PC-9 (cell line): ENCODE measurements around the gene PYHIN1. TPM values are rescaled to one million over a fixed set of nuclear protein-coding genes. Genes with fewer than 3 reads are reported as not detected.

Source experiments
- BruUV-seq: library from RNA; stranded (reverse); fragments of 400-500 nt; replicated peaks from 2 replicates; lab custom pipeline; 2021; lab: Mats Ljungman, UMichigan
- CTCF ChIA-PET: fragments of 300-600 bp; sonication (Branson Sonifier 250); formaldehyde crosslinking; loops from one replicate; lab custom pipeline; 2022; ENCODE audit warnings: antibody characterized with exemption; lab: Charles Lee
- POLR2A ChIA-PET: fragments of 300-600 bp; sonication (Branson Sonifier 250); formaldehyde crosslinking; loops from one replicate; lab custom pipeline; 2022; ENCODE audit warnings: antibody characterized with exemption; ENCODE audit not compliant: unreplicated experiment; lab: Charles Lee
- DNase-seq, 2 experiments: peaks; one replicate each; pipeline versions ENCODE4 v3.0.0 to v3.0.0-alpha.2; 2015 to 2022; ENCODE audit warnings: mixed read lengths in 1 of 2
- H2AFZ ChIP-seq: fragments of 200-600 bp; sonication (generic); 2 replicates; pipeline ENCODE4 v1.8.1; 2017; ENCODE audit warnings: antibody characterized with exemption
- H3F3A ChIP-seq: fragments of 200-600 bp; sonication (generic); 2 replicates; pipeline ENCODE4 v1.8.1; 2017; ENCODE audit warnings: antibody characterized with exemption, mild to moderate bottlenecking, low read depth; ENCODE audit not compliant: insufficient read depth
- H3K27ac ChIP-seq: fragments of 200-600 bp; sonication (generic); 2 replicates; pipeline ENCODE4 v1.6.1; 2016; ENCODE audit warnings: mixed run types
- H3K27me3 ChIP-seq: fragments of 200-600 bp; sonication (generic); 2 replicates; pipeline ENCODE4 v1.6.1; 2016; ENCODE audit warnings: low read depth, mixed run types; ENCODE audit not compliant: insufficient read depth
- H3K36me3 ChIP-seq: fragments of 200-600 bp; sonication (generic); 2 replicates; pipeline ENCODE4 v1.6.1; 2016; ENCODE audit warnings: low read depth, mixed run types
- H3K4me1 ChIP-seq: fragments of 200-600 bp; sonication (generic); replicated peaks from 2 replicates; pipeline ENCODE4 v1.6.1; 2016; ENCODE audit warnings: mixed run types; ENCODE audit not compliant: insufficient read depth
- H3K4me2 ChIP-seq: fragments of 200-600 bp; sonication (generic); 2 replicates; pipeline ENCODE4 v1.6.1; 2017; ENCODE audit warnings: mixed run types
- H3K4me3 ChIP-seq: fragments of 200-600 bp; sonication (generic); 2 replicates; pipeline ENCODE4 v1.6.1; 2016; ENCODE audit warnings: mixed run types
- H3K79me2 ChIP-seq: fragments of 200-600 bp; sonication (generic); 2 replicates; pipeline ENCODE4 v1.6.1; 2017; ENCODE audit warnings: low read depth, mixed run types
- H3K9me2 ChIP-seq: fragments of 200-600 bp; sonication (generic); 2 replicates; pipeline ENCODE4 v1.8.1; 2017; ENCODE audit warnings: mild to moderate bottlenecking; ENCODE audit not compliant: insufficient read depth
- H3K9me3 ChIP-seq: fragments of 200-600 bp; sonication (generic); 2 replicates; pipeline ENCODE4 v1.8.1; 2016; ENCODE audit warnings: low read depth; ENCODE audit not compliant: insufficient read depth
- H4K20me1 ChIP-seq: fragments of 200-600 bp; sonication (generic); 2 replicates; pipeline ENCODE4 v1.8.1; 2017; ENCODE audit not compliant: insufficient read depth
- EZH2 ChIP-seq: fragments of 200-600 bp; sonication (generic); IDR thresholded peaks from 2 replicates; pipeline ENCODE4 v1.8.0; 2017; ENCODE audit warnings: antibody characterized with exemption, low read depth
- intact Hi-C: fragments of 100-400 bp; cut with micrococcal nuclease; formaldehyde crosslinking; loops from one replicate; pipeline ENCODE4 v1.10.0; 2022; ENCODE audit not compliant: unreplicated experiment
- total RNA-seq: library from RNA; stranded (reverse); gene quantifications from 2 replicates; pipeline ENCODE4 v1.2.3, GENCODE V29; 2021
- TF ChIP-seq, protein P1 (sequence below): fragments of 200-600 bp; sonication (generic); conservative IDR thresholded peaks from 2 replicates; pipeline ENCODE4 v1.6.1; 2017; ENCODE audit warnings: mixed run types, antibody characterized with exemption, mild to moderate bottlenecking, moderate library complexity

PYHIN1 gene
- total RNA-seq, 1 experiment from 2014 or later, result not detected

DNA sequence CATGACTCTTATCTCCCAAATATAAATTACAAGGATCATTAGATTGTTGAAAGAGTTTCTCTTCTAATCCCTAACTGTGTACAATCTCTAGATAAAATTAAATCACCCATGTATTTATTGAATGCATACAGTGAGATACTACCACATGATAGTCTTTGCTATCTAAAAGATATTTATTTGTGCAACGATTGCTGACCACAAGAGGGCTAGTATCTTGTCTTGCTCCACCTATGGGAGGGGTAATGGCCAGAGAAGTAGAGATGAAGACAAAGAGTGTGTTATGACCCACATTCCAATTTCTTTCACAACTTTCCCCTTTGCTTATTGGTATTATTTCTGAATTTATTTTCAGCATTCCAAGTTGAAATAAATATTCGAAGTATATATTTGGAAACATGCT lies 13.7 kb downstream of the PYHIN1 start:
- no TSS peak for BruUV-seq
- Histone ChIP-seq H3K36me3 (no peaks in the 10 kb centered on the region), H3K4me3 (no peak overlapping the region), H3K9me3 (no peaks in the 10 kb centered on the region), H4K20me1 (no peaks in the 10 kb centered on the region), H3K27me3 (no peaks in the 10 kb centered on the region), H3K4me1 (no peaks in the 10 kb centered on the region), H3K79me2 (no peaks in the 10 kb centered on the region), H3K4me2 (no peak overlapping the region), H2AFZ (no peak overlapping the region), H3K9me2 (no peaks in the 10 kb centered on the region), H3F3A (no peaks in the 10 kb centered on the region), H3K27ac (no peak overlapping the region)
- ChIA-PET CTCF (no interaction called here), POLR2A (no interaction called here)
- no peak for TF ChIP-seq EZH2
- intact Hi-C loops, result no loop called here
- no peak for DNase-seq

DNA sequence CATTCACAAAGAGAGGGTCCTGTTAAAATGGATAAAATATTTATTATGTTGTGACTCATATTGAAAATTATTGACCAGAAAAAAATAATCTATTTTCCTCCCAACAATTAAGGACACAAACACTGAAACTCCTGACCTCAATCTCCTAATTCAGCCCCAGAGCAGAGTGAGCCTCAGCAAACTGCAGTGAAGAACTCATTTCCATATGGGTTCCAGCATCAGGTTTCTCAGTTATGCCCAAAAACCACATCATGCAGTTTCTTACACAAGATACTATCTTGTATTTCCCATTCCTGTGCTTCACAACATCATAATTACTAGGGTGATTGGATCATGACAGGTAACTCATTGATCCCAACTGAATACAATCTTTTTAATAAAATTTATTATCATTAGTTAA lies 15.4 kb downstream of the PYHIN1 start:
- ChIA-PET POLR2A (no interaction called here), CTCF (no interaction called here)
- Histone ChIP-seq H3K9me2 (no peaks in the 10 kb centered on the region), H4K20me1 (no peaks in the 10 kb centered on the region), H3K79me2 (no peaks in the 10 kb centered on the region), H2AFZ (no peak overlapping the region), H3K27ac (no peak overlapping the region), H3K9me3 (no peaks in the 10 kb centered on the region), H3K4me3 (no peak overlapping the region), H3K4me1 (no peaks in the 10 kb centered on the region), H3F3A (no peaks in the 10 kb centered on the region), H3K27me3 (peaks cover 7% of the 10 kb centered on the region; the same call in 1 of the 2 replicates), H3K4me2 (no peak overlapping the region), H3K36me3 (no peaks in the 10 kb centered on the region)
- BruUV-seq, result no TSS peak
- intact Hi-C loops, result no loop called here
- DNase-seq, result no peak
- no peak for TF ChIP-seq EZH2
- TF ChIP-seq, protein P1, sequence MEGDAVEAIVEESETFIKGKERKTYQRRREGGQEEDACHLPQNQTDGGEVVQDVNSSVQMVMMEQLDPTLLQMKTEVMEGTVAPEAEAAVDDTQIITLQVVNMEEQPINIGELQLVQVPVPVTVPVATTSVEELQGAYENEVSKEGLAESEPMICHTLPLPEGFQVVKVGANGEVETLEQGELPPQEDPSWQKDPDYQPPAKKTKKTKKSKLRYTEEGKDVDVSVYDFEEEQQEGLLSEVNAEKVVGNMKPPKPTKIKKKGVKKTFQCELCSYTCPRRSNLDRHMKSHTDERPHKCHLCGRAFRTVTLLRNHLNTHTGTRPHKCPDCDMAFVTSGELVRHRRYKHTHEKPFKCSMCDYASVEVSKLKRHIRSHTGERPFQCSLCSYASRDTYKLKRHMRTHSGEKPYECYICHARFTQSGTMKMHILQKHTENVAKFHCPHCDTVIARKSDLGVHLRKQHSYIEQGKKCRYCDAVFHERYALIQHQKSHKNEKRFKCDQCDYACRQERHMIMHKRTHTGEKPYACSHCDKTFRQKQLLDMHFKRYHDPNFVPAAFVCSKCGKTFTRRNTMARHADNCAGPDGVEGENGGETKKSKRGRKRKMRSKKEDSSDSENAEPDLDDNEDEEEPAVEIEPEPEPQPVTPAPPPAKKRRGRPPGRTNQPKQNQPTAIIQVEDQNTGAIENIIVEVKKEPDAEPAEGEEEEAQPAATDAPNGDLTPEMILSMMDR, result no peak

DNA sequence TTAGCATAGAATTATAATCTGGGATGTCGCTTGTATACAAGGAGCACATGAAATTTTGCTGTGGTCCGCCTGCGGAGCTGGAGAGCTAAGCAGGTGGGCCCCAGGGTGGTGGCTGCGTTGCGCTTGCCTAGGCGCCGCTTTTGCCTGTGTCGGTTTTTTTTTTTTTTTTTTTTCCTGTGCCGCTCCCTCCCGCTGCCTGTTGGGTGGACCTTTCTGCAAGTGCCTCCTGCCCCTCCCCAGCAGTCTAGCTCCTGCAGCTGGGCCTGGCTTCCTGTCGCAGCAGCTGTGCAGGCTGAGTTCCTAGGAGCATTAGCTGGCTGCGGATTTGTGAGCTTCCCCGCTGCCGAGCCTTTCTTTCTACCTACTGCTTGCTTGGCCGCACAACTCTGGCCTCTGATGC lies 20.6 kb downstream of the PYHIN1 start:
- H4K20me1 ChIP-seq, result no peaks in the 10 kb centered on the region
- no peak overlapping the region for H3K4me2 ChIP-seq
- intact Hi-C loops, result no loop called here
- H3K27me3 ChIP-seq, result peaks cover 7% of the 10 kb centered on the region; the same call in 1 of the 2 replicates
- CTCF ChIA-PET, result no interaction called here
- BruUV-seq, result no TSS peak
- H2AFZ ChIP-seq, result no peak overlapping the region
- H3K4me3 ChIP-seq, result no peak overlapping the region
- H3F3A ChIP-seq, result no peaks in the 10 kb centered on the region
- no peaks in the 10 kb centered on the region for H3K4me1 ChIP-seq
- no peaks in the 10 kb centered on the region for H3K36me3 ChIP-seq
- no peaks in the 10 kb centered on the region for H3K79me2 ChIP-seq
- no peak for DNase-seq
- H3K9me2 ChIP-seq, result no peaks in the 10 kb centered on the region
- H3K9me3 ChIP-seq, result no peaks in the 10 kb centered on the region
- TF ChIP-seq, protein P1, result no peak
- TF ChIP-seq EZH2, result no peak
- H3K27ac ChIP-seq, result no peak overlapping the region
- POLR2A ChIA-PET, result no interaction called here

DNA sequence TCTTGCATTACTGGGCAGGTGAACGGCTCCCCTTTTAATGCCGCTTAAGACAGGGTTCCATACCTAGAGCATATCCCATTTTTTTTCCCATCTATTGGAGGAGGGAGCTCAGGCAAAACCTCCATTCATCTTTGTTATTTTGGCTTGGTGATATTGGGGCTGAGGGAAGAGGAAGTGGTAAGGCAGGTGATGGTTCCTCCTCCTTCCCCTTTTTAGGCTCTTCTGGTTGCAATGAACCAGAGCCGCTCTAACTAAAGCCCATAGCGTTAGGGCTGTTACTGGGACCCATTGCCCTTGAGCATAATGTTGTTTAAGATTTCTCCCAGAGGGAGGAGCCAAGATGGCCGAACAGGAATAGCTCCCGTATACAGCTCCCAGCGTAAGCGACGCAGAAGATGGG lies 21.1 kb downstream of the PYHIN1 start:
- Histone ChIP-seq H3K9me3 (no peaks in the 10 kb centered on the region), H3K4me2 (no peak overlapping the region), H2AFZ (no peak overlapping the region), H3K27ac (no peak overlapping the region), H3K4me3 (no peak overlapping the region), H3K36me3 (no peaks in the 10 kb centered on the region), H3K4me1 (no peaks in the 10 kb centered on the region), H3K27me3 (peaks cover 7% of the 10 kb centered on the region; the same call in 1 of the 2 replicates), H3K9me2 (no peaks in the 10 kb centered on the region), H3K79me2 (no peaks in the 10 kb centered on the region), H4K20me1 (no peaks in the 10 kb centered on the region), H3F3A (no peaks in the 10 kb centered on the region)
- ChIA-PET POLR2A (no interaction called here), CTCF (no interaction called here)
- TF ChIP-seq, protein P1, result no peak
- TF ChIP-seq EZH2, result no peak
- intact Hi-C loops, result no loop called here
- no peak for DNase-seq
- BruUV-seq, result no TSS peak
